ENCODE results near the gene MRPL19. TPM values are rescaled to one million over a fixed set of nuclear protein-coding genes. Genes with fewer than 3 reads are reported as not detected.

The MRPL19 gene
- total and polyA plus RNA-seq, 2 of the 13 experiments (the other 11 are each of a cell fraction or from before 2014, with no cell fraction given) = 43.2 to 163 TPM

DNA sequence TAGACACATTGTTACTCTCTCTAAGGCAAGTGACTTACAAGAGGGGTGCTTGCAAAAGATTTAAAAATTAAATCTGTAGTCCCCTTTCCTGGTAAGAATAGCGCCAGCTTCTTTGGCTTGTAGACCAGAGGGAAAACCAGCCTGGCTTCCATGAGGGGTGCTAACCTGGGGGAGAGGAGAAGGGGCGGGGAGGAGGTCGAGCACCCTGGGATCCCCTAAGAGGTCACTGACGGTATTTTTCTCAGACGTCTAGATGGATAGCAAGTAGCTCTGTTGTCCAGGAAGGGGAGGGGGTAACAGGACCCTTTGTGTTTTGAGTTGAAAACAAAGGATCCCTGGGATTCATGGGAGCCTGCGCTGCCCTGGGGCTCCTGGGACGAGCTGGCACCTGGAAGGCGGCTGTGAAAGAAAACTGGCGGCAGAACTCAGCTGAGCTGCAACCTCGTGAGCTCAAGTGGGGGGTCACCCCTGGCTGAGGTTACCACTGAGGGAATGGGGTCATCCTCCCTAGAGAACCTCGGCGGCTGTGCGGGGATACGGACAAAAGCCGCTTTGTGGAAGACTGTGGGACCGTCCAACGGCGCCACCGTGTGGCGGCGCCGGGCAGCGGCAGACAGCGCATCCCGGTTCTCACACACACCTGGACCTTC is 37.8 kb upstream of the MRPL19 start:
- Histone ChIP-seq H3K4me2 (ENCODE audit: low read depth, low read length) (peak overlapping the region; percentile 79), H2AFZ (ENCODE audit: low read length) (peak overlapping the region; percentile 48), H3K9me3 (ENCODE audit: low read length) (no peaks in the 10 kb centered on the region), H4K20me1 (ENCODE audit: insufficient read depth, low read length) (no peaks in the 10 kb centered on the region), H3K9ac (ENCODE audit: insufficient read depth, low read depth, low read length) (peak overlapping the region; percentile 25), H3K4me1 (ENCODE audit: insufficient read depth, low read length) (peaks cover 66% of the 10 kb centered on the region), H3K27ac (ENCODE audit: extremely low read length, insufficient read depth, low read length) (peak overlapping the region; percentile 8), H3K36me3 (replicated peaks in 1 of 2; ENCODE audit: control insufficient read depth in 1 of 2, insufficient read depth in 2 of 2, low read length in 2 of 2) (no peaks in the 10 kb centered on the region), H3K79me2 (ENCODE audit: insufficient read depth, low read length) (no peaks in the 10 kb centered on the region), H3K27me3 (ENCODE audit: control insufficient read depth in 1 of 2, insufficient read depth in 2 of 2, low read length in 2 of 2) (no peaks in the 10 kb centered on the region; a peak in 1 of 5 replicates), H3K4me3 (replicated peaks in 1 of 3; ENCODE audit: insufficient read depth in 1 of 3, low read depth in 2 of 3, low read length in 3 of 3) (peak overlapping the region; percentile 28 to 65 (median 28); a peak in 5 of 6 replicates)
- ChIA-PET CTCF (ENCODE audit: low intra/inter-chr PET ratio, low total read pairs) (interaction anchor here (0.8 to 6.4 kb wide), 4 partner anchors 49 to 205 kb away, joined by 4 to 144 read pairs (median 11); partner anchors contain the start of gene EVA1A), POLR2A (interaction anchor here (0.9 to 1.6 kb wide), 9 partner anchors 19 to 143 kb away, joined by 3 to 18 read pairs (median 4); partner anchors contain the start of gene EVA1A)
- no TSS peak for BruUV-seq (replicated peaks)
- DNase-seq (ENCODE audit: low spot score) = peak; percentile 79
- peak; percentile 63 for FAIRE-seq
- in situ Hi-C loops (cut with HindIII; ENCODE audit: extremely low pct_ligation_motif_present, low pct_unique_long_range_greater_than_20kb) = loop anchor here (5.0 to 25.0 kb wide), 4 partner anchors 37 to 547 kb away; no protein-coding TSS in a partner anchor
- 15% methylated on average over 22 of the region's 25 CpGs for WGBS (ENCODE audit: low lambda C conversion rate)
- intact Hi-C loops (cut with micrococcal nuclease; ENCODE audit: unreplicated experiment) = loop anchor here (1.0 to 2.0 kb wide), 5 partner anchors 19 to 145 kb away; partner anchors contain the start of gene EVA1A
- peak; percentile 95 for ATAC-seq
- TF ChIP-seq ZNF598 (CRISPR knock-in tag; IDR thresholded peaks at IDR 0.05; ENCODE audit: borderline replicate concordance) = peak; percentile 95; the same call in 1 of the 2 replicates
- TF ChIP-seq, protein P1, sequence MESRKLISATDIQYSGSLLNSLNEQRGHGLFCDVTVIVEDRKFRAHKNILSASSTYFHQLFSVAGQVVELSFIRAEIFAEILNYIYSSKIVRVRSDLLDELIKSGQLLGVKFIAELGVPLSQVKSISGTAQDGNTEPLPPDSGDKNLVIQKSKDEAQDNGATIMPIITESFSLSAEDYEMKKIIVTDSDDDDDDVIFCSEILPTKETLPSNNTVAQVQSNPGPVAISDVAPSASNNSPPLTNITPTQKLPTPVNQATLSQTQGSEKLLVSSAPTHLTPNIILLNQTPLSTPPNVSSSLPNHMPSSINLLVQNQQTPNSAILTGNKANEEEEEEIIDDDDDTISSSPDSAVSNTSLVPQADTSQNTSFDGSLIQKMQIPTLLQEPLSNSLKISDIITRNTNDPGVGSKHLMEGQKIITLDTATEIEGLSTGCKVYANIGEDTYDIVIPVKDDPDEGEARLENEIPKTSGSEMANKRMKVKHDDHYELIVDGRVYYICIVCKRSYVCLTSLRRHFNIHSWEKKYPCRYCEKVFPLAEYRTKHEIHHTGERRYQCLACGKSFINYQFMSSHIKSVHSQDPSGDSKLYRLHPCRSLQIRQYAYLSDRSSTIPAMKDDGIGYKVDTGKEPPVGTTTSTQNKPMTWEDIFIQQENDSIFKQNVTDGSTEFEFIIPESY (CRISPR knock-in tag; IDR thresholded peaks at IDR 0.05) = peak; percentile 41; the same call in 1 of the 2 replicates
- TF ChIP-seq CBX1 (IDR thresholded peaks at IDR 0.05; ENCODE audit: low read depth) = peak; percentile 44
- TF ChIP-seq ZNF383 (CRISPR knock-in tag; IDR thresholded peaks at IDR 0.05; ENCODE audit: borderline replicate concordance) = peak; percentile 30; the same call in 1 of the 2 replicates
- no peak for TF ChIP-seq ZFP36L2 (CRISPR knock-in tag; IDR thresholded peaks at IDR 0.05)
- TF ChIP-seq MEF2D (CRISPR knock-in tag; IDR thresholded peaks at IDR 0.05) = no peak
- TF ChIP-seq, protein P2, sequence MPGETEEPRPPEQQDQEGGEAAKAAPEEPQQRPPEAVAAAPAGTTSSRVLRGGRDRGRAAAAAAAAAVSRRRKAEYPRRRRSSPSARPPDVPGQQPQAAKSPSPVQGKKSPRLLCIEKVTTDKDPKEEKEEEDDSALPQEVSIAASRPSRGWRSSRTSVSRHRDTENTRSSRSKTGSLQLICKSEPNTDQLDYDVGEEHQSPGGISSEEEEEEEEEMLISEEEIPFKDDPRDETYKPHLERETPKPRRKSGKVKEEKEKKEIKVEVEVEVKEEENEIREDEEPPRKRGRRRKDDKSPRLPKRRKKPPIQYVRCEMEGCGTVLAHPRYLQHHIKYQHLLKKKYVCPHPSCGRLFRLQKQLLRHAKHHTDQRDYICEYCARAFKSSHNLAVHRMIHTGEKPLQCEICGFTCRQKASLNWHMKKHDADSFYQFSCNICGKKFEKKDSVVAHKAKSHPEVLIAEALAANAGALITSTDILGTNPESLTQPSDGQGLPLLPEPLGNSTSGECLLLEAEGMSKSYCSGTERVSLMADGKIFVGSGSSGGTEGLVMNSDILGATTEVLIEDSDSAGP (CRISPR knock-in tag; IDR thresholded peaks at IDR 0.05; ENCODE audit: borderline replicate concordance) = peak; percentile 76; the same call in 1 of the 2 replicates
- 0 out of 2 replicates have a peak, but pooled peaks have one; percentile 37 for TF ChIP-seq DNMT3B (CRISPR knock-in tag; conservative IDR thresholded peaks at IDR 0.05)
- TF ChIP-seq, protein P3, sequence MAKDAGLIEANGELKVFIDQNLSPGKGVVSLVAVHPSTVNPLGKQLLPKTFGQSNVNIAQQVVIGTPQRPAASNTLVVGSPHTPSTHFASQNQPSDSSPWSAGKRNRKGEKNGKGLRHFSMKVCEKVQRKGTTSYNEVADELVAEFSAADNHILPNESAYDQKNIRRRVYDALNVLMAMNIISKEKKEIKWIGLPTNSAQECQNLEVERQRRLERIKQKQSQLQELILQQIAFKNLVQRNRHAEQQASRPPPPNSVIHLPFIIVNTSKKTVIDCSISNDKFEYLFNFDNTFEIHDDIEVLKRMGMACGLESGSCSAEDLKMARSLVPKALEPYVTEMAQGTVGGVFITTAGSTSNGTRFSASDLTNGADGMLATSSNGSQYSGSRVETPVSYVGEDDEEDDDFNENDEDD (CRISPR knock-in tag; IDR thresholded peaks at IDR 0.05; ENCODE audit: borderline replicate concordance) = peak; percentile 59; the same call in 1 of the 2 replicates
- TF ChIP-seq ZBTB42 (CRISPR knock-in tag; IDR thresholded peaks at IDR 0.05) = no peak
- 0 out of 2 replicates have a peak, but pooled peaks have one; percentile 43 for TF ChIP-seq ZNF792 (CRISPR knock-in tag; IDR thresholded peaks at IDR 0.05)
- TF ChIP-seq MED13 (CRISPR knock-in tag; IDR thresholded peaks at IDR 0.05) = peak; percentile 75; the same call in 1 of the 2 replicates
- TF ChIP-seq, protein P4, sequence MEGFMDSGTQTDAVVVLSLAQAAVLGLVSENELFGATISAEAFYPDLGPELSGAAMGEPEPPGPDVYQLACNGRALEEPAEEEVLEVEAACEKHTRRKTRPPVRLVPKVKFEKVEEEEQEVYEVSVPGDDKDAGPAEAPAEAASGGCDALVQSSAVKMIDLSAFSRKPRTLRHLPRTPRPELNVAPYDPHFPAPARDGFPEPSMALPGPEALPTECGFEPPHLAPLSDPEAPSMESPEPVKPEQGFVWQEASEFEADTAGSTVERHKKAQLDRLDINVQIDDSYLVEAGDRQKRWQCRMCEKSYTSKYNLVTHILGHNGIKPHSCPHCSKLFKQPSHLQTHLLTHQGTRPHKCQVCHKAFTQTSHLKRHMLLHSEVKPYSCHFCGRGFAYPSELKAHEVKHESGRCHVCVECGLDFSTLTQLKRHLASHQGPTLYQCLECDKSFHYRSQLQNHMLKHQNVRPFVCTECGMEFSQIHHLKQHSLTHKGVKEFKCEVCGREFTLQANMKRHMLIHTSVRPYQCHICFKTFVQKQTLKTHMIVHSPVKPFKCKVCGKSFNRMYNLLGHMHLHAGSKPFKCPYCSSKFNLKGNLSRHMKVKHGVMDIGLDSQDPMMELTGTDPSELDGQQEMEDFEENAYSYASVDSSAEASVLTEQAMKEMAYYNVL (CRISPR knock-in tag; IDR thresholded peaks at IDR 0.05; ENCODE audit: borderline replicate concordance) = peak; percentile 72; the same call in 1 of the 2 replicates
- no peak for TF ChIP-seq ZNF776 (CRISPR knock-in tag; IDR thresholded peaks at IDR 0.05)
- peak; percentile 35; the same call in 1 of the 2 replicates for TF ChIP-seq ZNF333 (CRISPR knock-in tag; IDR thresholded peaks at IDR 0.05; ENCODE audit: borderline replicate concordance)
- peak; percentile 73; the same call in 1 of the 2 replicates for TF ChIP-seq ZNF124 (CRISPR knock-in tag; IDR thresholded peaks at IDR 0.05)

Measured in HepG2 (cell line).